Nephron (organoid): ENCODE results near the gene CD93.

Experiments used
- H3K27ac Mint-ChIP-seq, 3 experiments: 2 replicates each; pipeline ENCODE4 v1.8.0; 2020; ENCODE audit warnings: mixed read lengths in 3 of 3, mild to moderate bottlenecking in 2 of 3, moderate library complexity in 1 of 3
- H3K27me3 Mint-ChIP-seq: 2 replicates; pipeline ENCODE4 v1.8.0; 2021; ENCODE audit warnings: low read depth, mild to moderate bottlenecking, moderate library complexity, mixed read lengths
- H3K36me3 Mint-ChIP-seq: 2 replicates; pipeline ENCODE4 v1.8.0; 2020; ENCODE audit warnings: low read depth, mixed read lengths
- H3K4me1 Mint-ChIP-seq: 2 replicates; pipeline ENCODE4 v1.8.0; 2020; ENCODE audit warnings: mixed read lengths
- H3K4me3 Mint-ChIP-seq, 3 experiments: 2 replicates each; pipeline ENCODE4 v1.8.0; 2020; ENCODE audit warnings: mild to moderate bottlenecking in 3 of 3, mixed read lengths in 3 of 3, moderate library complexity in 2 of 3
- H3K9me3 Mint-ChIP-seq: 2 replicates; pipeline ENCODE4 v1.8.0; 2020; ENCODE audit warnings: mixed read lengths
- CTCF ChIP-seq, 3 experiments: fragments of 200-600 bp; sonication (generic); IDR thresholded peaks; one replicate each; pipeline ENCODE4 v1.5.0; 2021; ENCODE audit warnings: antibody characterized with exemption in 3 of 3; ENCODE audit not compliant: unreplicated experiment in 3 of 3

CD93 gene

GRCh38 chr20:23069108-23069507 lies 17.0 kb downstream of the CD93 start:
- Mint-ChIP-seq H3K27ac (no peak overlapping the region), H3K4me1 (peaks cover 47% of the 10 kb centered on the region), H3K4me3 (no peak overlapping the region), H3K9me3 (no peaks in the 10 kb centered on the region), H3K36me3 (no peaks in the 10 kb centered on the region), H3K27me3 (peaks cover 5% of the 10 kb centered on the region)
- TF ChIP-seq CTCF (IDR thresholded peaks at IDR 0.05; ENCODE audit: unreplicated experiment in 3 of 3): no peak

- no peaks in the 10 kb centered on the region for H3K9me3 Mint-ChIP-seq
- H3K4me1 Mint-ChIP-seq: peaks cover 53% of the 10 kb centered on the region
- no peaks in the 10 kb centered on the region for H3K36me3 Mint-ChIP-seq
- H3K4me3 Mint-ChIP-seq: no peak overlapping the region
- no peak overlapping the region for H3K27ac Mint-ChIP-seq
- H3K27me3 Mint-ChIP-seq: peaks cover 5% of the 10 kb centered on the region
- no peak for TF ChIP-seq CTCF (IDR thresholded peaks at IDR 0.05; ENCODE audit: unreplicated experiment in 3 of 3)
These were observed 17.8 kb downstream of the CD93 start for GRCh38 chr20:23068283-23068682.

GRCh38 chr20:23066772-23067171 lies 19.4 kb downstream of the CD93 start:
- Mint-ChIP-seq H3K36me3 (no peaks in the 10 kb centered on the region), H3K27me3 (peaks cover 4% of the 10 kb centered on the region), H3K4me3 (no peak overlapping the region), H3K9me3 (no peaks in the 10 kb centered on the region), H3K27ac (no peak overlapping the region), H3K4me1 (peaks cover 53% of the 10 kb centered on the region)
- no peak for TF ChIP-seq CTCF (IDR thresholded peaks at IDR 0.05; ENCODE audit: unreplicated experiment in 3 of 3)

GRCh38 chr20:23065266-23066201 lies 20.6 kb downstream of the CD93 start:
- Mint-ChIP-seq H3K4me3 (no peak overlapping the region), H3K36me3 (no peaks in the 10 kb centered on the region), H3K27ac (no peak overlapping the region), H3K9me3 (no peaks in the 10 kb centered on the region), H3K4me1 (peaks cover 62% of the 10 kb centered on the region), H3K27me3 (peaks cover 4% of the 10 kb centered on the region)
- no peak for TF ChIP-seq CTCF (IDR thresholded peaks at IDR 0.05; ENCODE audit: unreplicated experiment in 3 of 3)

- Mint-ChIP-seq H3K27me3 (peaks cover 4% of the 10 kb centered on the region), H3K36me3 (no peaks in the 10 kb centered on the region), H3K4me1 (peaks cover 75% of the 10 kb centered on the region), H3K4me3 (no peak overlapping the region), H3K9me3 (no peaks in the 10 kb centered on the region), H3K27ac (no peak overlapping the region)
- TF ChIP-seq CTCF (IDR thresholded peaks at IDR 0.05; ENCODE audit: unreplicated experiment in 3 of 3): no peak
These were observed 22.5 kb downstream of the CD93 start for GRCh38 chr20:23063581-23063980.

- TF ChIP-seq CTCF (IDR thresholded peaks at IDR 0.05; ENCODE audit: unreplicated experiment in 3 of 3): no peak
- H3K27me3 Mint-ChIP-seq: peaks cover 4% of the 10 kb centered on the region
- H3K4me1 Mint-ChIP-seq: peaks cover 76% of the 10 kb centered on the region
- peak overlapping the region in 1 of 3 experiments; percentile 77 for H3K27ac Mint-ChIP-seq
- no peak overlapping the region for H3K4me3 Mint-ChIP-seq
- H3K9me3 Mint-ChIP-seq: no peaks in the 10 kb centered on the region
- no peaks in the 10 kb centered on the region for H3K36me3 Mint-ChIP-seq
These were observed 23.0 kb downstream of the CD93 start for GRCh38 chr20:23063168-23063567.
